ENCODE results near the gene EIF3B. TPM values are rescaled to one million over a fixed set of nuclear protein-coding genes. Genes with fewer than 3 reads are reported as not detected.

The EIF3B gene
- total and polyA plus RNA-seq, 10 donors = 78.1 to 150 (median 110) TPM

DNA sequence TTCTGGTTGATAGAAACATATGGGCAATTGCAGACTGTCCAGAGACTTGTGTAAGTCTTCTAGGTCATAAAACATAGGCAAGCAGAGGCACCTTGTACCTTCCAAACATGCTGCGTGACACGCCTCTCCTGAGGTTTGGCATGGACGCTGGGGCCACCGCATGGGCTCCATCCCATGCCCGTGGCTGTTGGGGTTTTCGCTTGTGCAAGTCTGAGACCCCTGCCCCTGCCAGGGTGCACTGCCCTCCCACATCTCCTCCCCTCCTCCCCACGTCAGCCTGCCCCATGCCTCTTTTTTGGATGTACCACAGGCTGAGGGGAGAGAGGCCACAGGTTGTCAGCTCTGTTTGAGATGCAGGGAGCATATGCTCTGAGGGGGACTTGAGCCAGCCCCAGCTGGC, 19.0 kb downstream of the EIF3B start:
- no peak overlapping the region for H3K27ac ChIP-seq
- peaks cover 26 to 97% (median 93%) of the 10 kb centered on the region in 6 donors for H3K36me3 ChIP-seq
- H3K4me1 ChIP-seq = peaks cover 0 to 13% (median 7%) of the 10 kb centered on the region in 6 donors
- no peak overlapping the region for H3K4me3 ChIP-seq
- TF ChIP-seq, protein P1, sequence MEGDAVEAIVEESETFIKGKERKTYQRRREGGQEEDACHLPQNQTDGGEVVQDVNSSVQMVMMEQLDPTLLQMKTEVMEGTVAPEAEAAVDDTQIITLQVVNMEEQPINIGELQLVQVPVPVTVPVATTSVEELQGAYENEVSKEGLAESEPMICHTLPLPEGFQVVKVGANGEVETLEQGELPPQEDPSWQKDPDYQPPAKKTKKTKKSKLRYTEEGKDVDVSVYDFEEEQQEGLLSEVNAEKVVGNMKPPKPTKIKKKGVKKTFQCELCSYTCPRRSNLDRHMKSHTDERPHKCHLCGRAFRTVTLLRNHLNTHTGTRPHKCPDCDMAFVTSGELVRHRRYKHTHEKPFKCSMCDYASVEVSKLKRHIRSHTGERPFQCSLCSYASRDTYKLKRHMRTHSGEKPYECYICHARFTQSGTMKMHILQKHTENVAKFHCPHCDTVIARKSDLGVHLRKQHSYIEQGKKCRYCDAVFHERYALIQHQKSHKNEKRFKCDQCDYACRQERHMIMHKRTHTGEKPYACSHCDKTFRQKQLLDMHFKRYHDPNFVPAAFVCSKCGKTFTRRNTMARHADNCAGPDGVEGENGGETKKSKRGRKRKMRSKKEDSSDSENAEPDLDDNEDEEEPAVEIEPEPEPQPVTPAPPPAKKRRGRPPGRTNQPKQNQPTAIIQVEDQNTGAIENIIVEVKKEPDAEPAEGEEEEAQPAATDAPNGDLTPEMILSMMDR (IDR thresholded peaks at IDR 0.05 in 8 of 11, conservative IDR thresholded peaks at IDR 0.05 in 3 of 11) = no peak
- no peak for TF ChIP-seq POLR2AphosphoS5 (IDR thresholded peaks at IDR 0.05)
- TF ChIP-seq POLR2A (IDR thresholded peaks at IDR 0.05) = no peak
- no peaks in the 10 kb centered on the region for H3K9me3 ChIP-seq
- DNase-seq = no peak
- no peaks in the 10 kb centered on the region for H3K27me3 ChIP-seq (replicated peaks in 1 of 7)
- WGBS, 5 donors = 86 to 96% (median 94%) methylated on average over 7 of the region's 7 CpGs
- intact Hi-C loops (cut with DNase I; ENCODE audit: low total_unique reads) = no loop called here

DNA sequence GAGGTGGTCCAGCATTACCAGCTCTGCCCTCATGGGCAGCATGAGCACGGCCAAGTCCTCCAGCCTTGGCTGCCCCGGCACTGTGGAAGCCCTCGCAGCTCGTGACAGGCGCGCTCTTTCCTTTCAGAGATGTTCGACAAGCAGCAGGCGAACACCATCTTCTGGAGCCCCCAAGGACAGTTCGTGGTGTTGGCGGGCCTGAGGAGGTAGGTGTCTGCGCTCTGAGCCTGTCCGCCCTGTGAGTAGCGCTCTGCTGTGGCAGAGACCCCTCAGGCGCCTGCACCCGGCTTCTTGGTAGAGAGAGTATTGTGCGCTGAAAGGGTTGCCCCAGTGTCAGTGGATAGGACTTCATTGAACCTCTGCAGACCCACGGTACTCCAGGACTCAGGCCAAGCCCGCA, 19.8 kb downstream of the EIF3B start:
- TF ChIP-seq POLR2A (IDR thresholded peaks at IDR 0.05) = no peak
- TF ChIP-seq POLR2AphosphoS5 (IDR thresholded peaks at IDR 0.05) = peak in 1 of 3 donors; percentile 47
- TF ChIP-seq, protein P1 (IDR thresholded peaks at IDR 0.05 in 8 of 11, conservative IDR thresholded peaks at IDR 0.05 in 3 of 11) = no peak
- no peak overlapping the region for H3K4me3 ChIP-seq

DNA sequence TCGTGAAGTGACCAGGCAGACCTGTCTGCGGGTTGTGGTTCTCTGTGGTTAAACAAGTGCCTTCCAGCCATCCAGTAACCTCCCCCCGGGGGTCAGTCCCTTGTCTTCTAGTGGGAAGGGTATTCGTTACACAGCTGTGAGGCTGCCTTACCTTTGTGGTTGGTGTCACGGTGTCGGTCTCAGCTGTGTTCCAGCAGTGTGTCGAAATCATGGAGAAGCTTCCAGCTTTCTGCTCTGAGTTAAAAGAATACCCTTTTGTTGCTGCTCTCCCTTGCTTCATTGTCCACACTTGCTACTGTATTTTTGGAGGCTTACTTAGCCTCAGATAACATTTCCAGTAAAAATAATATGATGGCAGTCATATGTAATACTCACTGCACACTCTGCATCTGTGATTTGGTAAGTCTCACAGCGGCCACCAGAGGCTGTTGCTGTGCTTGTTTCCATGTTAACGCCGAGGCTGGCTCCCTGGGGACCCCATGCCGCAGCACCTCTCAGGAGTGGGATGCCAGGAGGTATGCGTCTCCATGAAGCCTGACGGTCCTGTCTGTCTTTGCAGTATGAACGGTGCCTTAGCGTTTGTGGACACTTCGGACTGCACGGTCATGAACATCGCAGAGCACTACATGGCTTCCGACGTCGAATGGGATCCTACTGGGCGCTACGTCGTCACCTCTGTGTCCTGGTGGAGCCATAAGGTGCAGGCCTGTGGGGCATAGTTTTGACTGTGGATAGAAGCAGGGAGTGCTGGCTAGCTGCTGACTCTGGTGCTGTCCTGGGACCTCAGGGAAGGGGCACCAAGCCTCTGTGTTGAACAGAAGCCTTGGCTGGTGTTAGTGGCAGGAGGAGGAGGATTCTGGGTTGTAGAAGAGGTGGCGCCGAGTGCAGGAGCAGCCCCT, 20.5 kb downstream of the EIF3B start:
- no peak for DNase-seq
- Histone ChIP-seq H3K27me3 (replicated peaks in 1 of 7) (no peaks in the 10 kb centered on the region), H3K9me3 (no peaks in the 10 kb centered on the region), H3K36me3 (peaks cover 21 to 97% (median 93%) of the 10 kb centered on the region in 6 donors), H3K4me1 (peaks cover 0 to 13% (median 7%) of the 10 kb centered on the region in 6 donors), H3K4me3 (no peak overlapping the region), H3K27ac (no peak overlapping the region)
- WGBS, 5 donors = 89 to 95% (median 93%) methylated on average over 25 to 26 of the region's 26 CpGs
- TF ChIP-seq POLR2AphosphoS5 (IDR thresholded peaks at IDR 0.05) = peak in 2 of 3 donors; percentile 6 to 13
- TF ChIP-seq, protein P1 (IDR thresholded peaks at IDR 0.05 in 8 of 11, conservative IDR thresholded peaks at IDR 0.05 in 3 of 11) = no peak
- intact Hi-C loops (cut with DNase I; ENCODE audit: low total_unique reads) = no loop called here

More for the DNA sequence above, 19.8 kb downstream of the EIF3B start:
- no peak for DNase-seq
- H3K27ac ChIP-seq = no peak overlapping the region
- 92 to 98% (median 97%) methylated on average over 13 to 18 of the region's 18 CpGs for WGBS, 5 donors
- H3K27me3 ChIP-seq (replicated peaks in 1 of 7) = no peaks in the 10 kb centered on the region
- peaks cover 0 to 13% (median 7%) of the 10 kb centered on the region in 6 donors for H3K4me1 ChIP-seq
- intact Hi-C loops (cut with DNase I; ENCODE audit: low total_unique reads) = no loop called here
- no peaks in the 10 kb centered on the region for H3K9me3 ChIP-seq
- peaks cover 24 to 97% (median 93%) of the 10 kb centered on the region in 6 donors for H3K36me3 ChIP-seq

All from spleen (tissue), 11 donors.